K562 (cell line): ENCODE results near the gene FUBP3. TPM values are rescaled to one million over a fixed set of nuclear protein-coding genes. Genes with fewer than 3 reads are reported as not detected.
A peak's percentile ranks its signal among the peaks of the same experiment; 100 is the strongest.

Experiments
- ADNP ChIP-seq: fragments of 200-800 bp; sonication (Bioruptor generic); IDR thresholded peaks from 2 replicates; pipeline ENCODE4 v1.6.1; 2016; ENCODE audit warnings: missing genetic modification characterization, missing compliant biosample characterization
- ATF1 ChIP-seq, 2 experiments: fragments of 450-650 bp in 1 of 2; IDR thresholded peaks; 2 replicates each; pipeline ENCODE4 v1.6.1; 2016; ENCODE audit warnings: missing compliant biosample characterization in 1 of 2, missing genetic modification characterization in 1 of 2
- BRF2 ChIP-seq: IDR thresholded peaks from 3 replicates; pipeline ENCODE4 v1.6.1; 2011; ENCODE audit warnings: borderline replicate concordance, mild to moderate bottlenecking; ENCODE audit not compliant: insufficient read length, insufficient read depth
- CREB3 ChIP-seq: fragments of 450-650 bp; conservative IDR thresholded peaks from 2 replicates; pipeline ENCODE4 v1.6.1; 2016; ENCODE audit warnings: missing genetic modification characterization, low read depth, mild to moderate bottlenecking, missing compliant biosample characterization, moderate library complexity
- DEAF1 ChIP-seq: fragments of 450-650 bp; formaldehyde crosslinking; IDR thresholded peaks from 2 replicates; pipeline ENCODE4 v1.4.0; 2020; ENCODE audit warnings: mild to moderate bottlenecking, moderate library complexity
- ETS2 ChIP-seq: IDR thresholded peaks from 2 replicates; pipeline ENCODE4 v1.6.1; 2016; ENCODE audit warnings: borderline replicate concordance, missing genetic modification characterization, mild to moderate bottlenecking, moderate library complexity, missing compliant biosample characterization; ENCODE audit not compliant: poor library complexity, severe bottlenecking
- FOSL1 ChIP-seq: fragments of 200-800 bp; sonication (Bioruptor generic); conservative IDR thresholded peaks from 2 replicates; pipeline ENCODE4 v1.6.1; 2016; ENCODE audit warnings: missing genetic modification characterization, missing compliant biosample characterization
- FOXK1 ChIP-seq: sonication (generic); formaldehyde crosslinking; IDR thresholded peaks from 2 replicates; pipeline ENCODE4 v1.8.0; 2022; ENCODE audit warnings: missing genetic modification reagents, mild to moderate bottlenecking, borderline replicate concordance
- GATA2 ChIP-seq: sonication (generic); formaldehyde crosslinking; IDR thresholded peaks from 2 replicates; pipeline ENCODE4 v1.4.0; 2020; ENCODE audit warnings: mild to moderate bottlenecking, missing genetic modification reagents
- HMGN3 ChIP-seq: IDR thresholded peaks from 2 replicates; pipeline ENCODE4 v1.6.1; 2011; ENCODE audit warnings: borderline replicate concordance, low read depth, mild to moderate bottlenecking, mixed read lengths, low read length; ENCODE audit not compliant: insufficient read length; ENCODE audit errors: extremely low read depth
- LEF1 ChIP-seq: fragments of 450-650 bp; IDR thresholded peaks from 2 replicates; pipeline ENCODE4 v1.6.1; 2016; ENCODE audit warnings: mild to moderate bottlenecking
- NCOA1 ChIP-seq: fragments of 450-650 bp; IDR thresholded peaks from 2 replicates; pipeline ENCODE4 v1.6.1; 2016; ENCODE audit warnings: low read depth
- NCOA2 ChIP-seq, 2 experiments: fragments of 450-650 bp; IDR thresholded peaks; 2 replicates each; pipeline ENCODE4 v1.6.1; 2018; ENCODE audit warnings: mild to moderate bottlenecking in 2 of 2, moderate library complexity in 1 of 2; ENCODE audit not compliant: partially characterized antibody in 2 of 2
- SPI1 ChIP-seq: IDR thresholded peaks from 2 replicates; pipeline ENCODE4 v1.6.1; 2011; ENCODE audit warnings: low read depth, low read length, control low read depth, borderline replicate concordance
- TBP ChIP-seq: optimal IDR thresholded peaks from 2 replicates; pipeline ENCODE3; 2011; ENCODE audit warnings: low read depth, low read length, improper control_type of control experiment
- TCF7L2 ChIP-seq: fragments of 150-350 bp; IDR thresholded peaks from 2 replicates; pipeline ENCODE4 v1.6.1; 2016; ENCODE audit warnings: low read depth, mild to moderate bottlenecking, low read length, moderate library complexity
- TRIM24 ChIP-seq, 2 experiments: fragments of 450-650 bp; IDR thresholded peaks; 2 replicates each; pipeline ENCODE4 v1.6.1; 2016
- ZKSCAN3 ChIP-seq: fragments of 250-450 bp; sonication (Bioruptor Pico); IDR thresholded peaks from 2 replicates; pipeline ENCODE4 v1.4.0; 2020
- ZNF184 ChIP-seq: sonication (generic); formaldehyde crosslinking; IDR thresholded peaks from 2 replicates; pipeline ENCODE4 v1.5.0; 2020; ENCODE audit warnings: missing genetic modification reagents
- ZNF766 ChIP-seq: fragments of 200-800 bp; sonication (Bioruptor generic); conservative IDR thresholded peaks from 2 replicates; pipeline ENCODE4 v1.6.1; 2016; ENCODE audit warnings: missing genetic modification characterization, missing compliant biosample characterization
- polyA plus RNA-seq, 8 experiments: library from polyadenylated mRNA; depleted of rRNA in 4 of 8; stranded (reverse) in 5 of 8; unstranded in 3 of 8; fragments of >200 nt; fragmentation: Nextera tagmentation in 2 of 8; fragmentation: Illumina TruSeq in 1 of 8; extraction: Ambion mirVana in 2 of 8; extraction: Trizol in 1 of 8; gene quantifications; 2 replicates each; pipeline versions ENCODE4 v1.2.1 to v1.2.3, GENCODE V29; 2011 to 2014; ENCODE audit warnings: inconsistent platforms in 1 of 8, missing spikeins in 1 of 8
- total RNA-seq, 7 experiments: library from RNA; depleted of rRNA in 6 of 7; stranded (reverse); fragments of >200 nt in 6 of 7; fragmentation: Illumina TruSeq in 2 of 7; extraction: Trizol in 2 of 7; gene quantifications; 2 replicates each; pipeline versions ENCODE4 v1.2.1 to v1.2.3, GENCODE V29; 2011 to 2021; ENCODE audit warnings: low replicate concordance in 1 of 7

Gene FUBP3
- total and polyA plus RNA-seq, 9 of the 15 experiments (the other 6 are each of a cell fraction or from before 2014, with no cell fraction given) = 3.0 to 64.0 (median 48.1) TPM

- no peak for TF ChIP-seq FOXK1 (CRISPR knock-in tag)
- peak; percentile 50 for TF ChIP-seq TBP
- TF ChIP-seq BRF2 = no peak
- peak; percentile 79 for TF ChIP-seq ZNF766 (CRISPR knock-in tag)
- no peak for TF ChIP-seq TCF7L2
- no peak for TF ChIP-seq ADNP (tag)
- TF ChIP-seq HMGN3 = no peak
- TF ChIP-seq NCOA2 (IDR thresholded peaks at IDR 0.05; ENCODE audit: partially characterized antibody in 2 of 2) = no peak
- no peak for TF ChIP-seq ATF1 (CRISPR knock-in tag; IDR thresholded peaks at IDR 0.05)
- TF ChIP-seq ATF1 (tag; IDR thresholded peaks at IDR 0.05) = peak; percentile 60
- no peak for TF ChIP-seq ZNF184
- no peak for TF ChIP-seq ZKSCAN3 (CRISPR knock-in tag)
- TF ChIP-seq GATA2 = no peak
- no peak for TF ChIP-seq SPI1
- peak; percentile 74 for TF ChIP-seq FOSL1
- TF ChIP-seq DEAF1 (CRISPR knock-in tag) = no peak
- TF ChIP-seq NCOA1 = no peak
- TF ChIP-seq LEF1 = no peak
- no peak for TF ChIP-seq CREB3 (tag)
- no peak for TF ChIP-seq ETS2 (tag)
- 0 out of 4 replicates have a peak, but pooled peaks of 1 of the 2 experiments have one; percentile 26 for TF ChIP-seq TRIM24 (IDR thresholded peaks at IDR 0.05)
These were observed 101.7 kb downstream of the FUBP3 start (continued) for GRCh38 chr9:130680836-130681768.
